Neuronal stem cell (in vitro differentiated cells): Measurements from ENCODE around the gene UTP25.

Experiments
- DNase-seq: peaks from one replicate; pipeline ENCODE4 v3.0.0-alpha.2; 2013; ENCODE audit warnings: low spot score
- H2AFZ ChIP-seq: one replicate; pipeline ENCODE4 v1.6.1; 2013; ENCODE audit warnings: mild to moderate bottlenecking, low read length, inconsistent platforms
- H2AK5ac ChIP-seq: 2 replicates; pipeline ENCODE4 v1.6.1; 2013; ENCODE audit warnings: low read depth, mild to moderate bottlenecking, inconsistent platforms, low read length, moderate library complexity, mixed read lengths
- H2BK120ac ChIP-seq: 2 replicates; pipeline ENCODE4 v1.6.1; 2013; ENCODE audit warnings: low read depth, mild to moderate bottlenecking, inconsistent platforms, low read length, moderate library complexity, mixed read lengths
- H2BK12ac ChIP-seq: one replicate; pipeline ENCODE4 v1.6.1; 2013; ENCODE audit warnings: low read length, inconsistent platforms
- H2BK15ac ChIP-seq: 2 replicates; pipeline ENCODE4 v1.6.1; 2013; ENCODE audit warnings: mild to moderate bottlenecking, low read length, inconsistent platforms, mixed read lengths
- H2BK5ac ChIP-seq: one replicate; pipeline ENCODE4 v1.6.1; 2013; ENCODE audit warnings: inconsistent platforms, mild to moderate bottlenecking, low read length, moderate library complexity
- H3K14ac ChIP-seq: one replicate; pipeline ENCODE4 v1.6.1; 2013; ENCODE audit warnings: low read length, inconsistent platforms
- H3K18ac ChIP-seq: 2 replicates; pipeline ENCODE4 v1.6.1; 2013; ENCODE audit warnings: low read length, inconsistent platforms
- H3K23ac ChIP-seq: 2 replicates; pipeline ENCODE4 v1.6.1; 2013; ENCODE audit warnings: low read depth, mild to moderate bottlenecking, mixed read lengths, low read length, inconsistent platforms; ENCODE audit not compliant: poor library complexity
- H3K27ac ChIP-seq: replicated peaks from 3 replicates; pipeline ENCODE4 v1.5.1; 2013; ENCODE audit warnings: low read length, inconsistent platforms
- H3K27me3 ChIP-seq, 3 experiments: 2 replicates each; pipeline ENCODE4 v1.6.1; 2013; ENCODE audit warnings: low read length in 3 of 3, mild to moderate bottlenecking in 2 of 3, inconsistent platforms in 1 of 3, low read depth in 1 of 3, mixed read lengths in 1 of 3, moderate library complexity in 1 of 3; ENCODE audit not compliant: control insufficient read depth in 3 of 3, insufficient read depth in 3 of 3
- H3K36me3 ChIP-seq, 2 donors: replicated peaks in 1 of 2; 2 replicates each; pipeline ENCODE4 v1.6.1; 2013; ENCODE audit warnings: low read length in 2 of 2; ENCODE audit not compliant: control insufficient read depth in 2 of 2, insufficient read depth in 2 of 2
- H3K4ac ChIP-seq: 2 replicates; pipeline ENCODE4 v1.6.1; 2013; ENCODE audit warnings: inconsistent platforms, mild to moderate bottlenecking, low read length, moderate library complexity
- H3K4me1 ChIP-seq, 2 donors: 1 replicate in 1 of 2; 2 replicates in 1 of 2; pipeline ENCODE4 v1.6.1; 2013; ENCODE audit warnings: low read length in 2 of 2, low read depth in 1 of 2; ENCODE audit not compliant: control insufficient read depth in 2 of 2, insufficient read depth in 1 of 2
- H3K4me2 ChIP-seq: one replicate; pipeline ENCODE4 v1.6.1; 2013; ENCODE audit warnings: mild to moderate bottlenecking, low read length, inconsistent platforms; ENCODE audit not compliant: insufficient read depth, poor library complexity, severe bottlenecking
- H3K4me3 ChIP-seq, 2 donors: 2 replicates each; pipeline ENCODE4 v1.5.1; 2013; ENCODE audit warnings: low read length in 2 of 2, mild to moderate bottlenecking in 2 of 2, inconsistent platforms in 1 of 2, moderate library complexity in 1 of 2
- H3K79me1 ChIP-seq: one replicate; pipeline ENCODE4 v1.6.1; 2013; ENCODE audit warnings: low read depth, mild to moderate bottlenecking, inconsistent platforms, low read length, moderate library complexity
- H3K9ac ChIP-seq: one replicate; pipeline ENCODE4 v1.6.1; 2013; ENCODE audit warnings: mild to moderate bottlenecking, low read depth, low read length, inconsistent platforms; ENCODE audit not compliant: poor library complexity
- H3K9me3 ChIP-seq, 2 donors: replicated peaks in 1 of 2; 2 replicates each; pipeline versions ENCODE3 to v1.6.1; 2013; ENCODE audit warnings: low read length in 2 of 2, mild to moderate bottlenecking in 2 of 2, inconsistent platforms in 1 of 2, low read depth in 1 of 2, mixed read lengths in 1 of 2, moderate library complexity in 1 of 2; ENCODE audit not compliant: control insufficient read depth in 2 of 2, insufficient read depth in 1 of 2
- H4K8ac ChIP-seq: one replicate; pipeline ENCODE4 v1.6.1; 2013; ENCODE audit warnings: low read depth, mild to moderate bottlenecking, inconsistent platforms, low read length, moderate library complexity
- H4K91ac ChIP-seq: one replicate; pipeline ENCODE4 v1.6.1; 2013; ENCODE audit warnings: low read length, low read depth, mild to moderate bottlenecking, inconsistent platforms; ENCODE audit not compliant: poor library complexity
- WGBS, 2 donors: extraction: QIAGEN DNeasy Blood & Tissue Kit; methylation state at CpG; one replicate each; pipeline ENCODE4 v1.1.7; 2013; ENCODE audit warnings: missing lambda C conversion rate in 2 of 2, mixed read lengths in 1 of 2; ENCODE audit not compliant: insufficient read length in 2 of 2, insufficient replicate concordance in 1 of 2; ENCODE audit errors: extremely low coverage in 2 of 2; 5-methylcytosine and 5-hydroxymethylcytosine counted together

Gene UTP25

DNA sequence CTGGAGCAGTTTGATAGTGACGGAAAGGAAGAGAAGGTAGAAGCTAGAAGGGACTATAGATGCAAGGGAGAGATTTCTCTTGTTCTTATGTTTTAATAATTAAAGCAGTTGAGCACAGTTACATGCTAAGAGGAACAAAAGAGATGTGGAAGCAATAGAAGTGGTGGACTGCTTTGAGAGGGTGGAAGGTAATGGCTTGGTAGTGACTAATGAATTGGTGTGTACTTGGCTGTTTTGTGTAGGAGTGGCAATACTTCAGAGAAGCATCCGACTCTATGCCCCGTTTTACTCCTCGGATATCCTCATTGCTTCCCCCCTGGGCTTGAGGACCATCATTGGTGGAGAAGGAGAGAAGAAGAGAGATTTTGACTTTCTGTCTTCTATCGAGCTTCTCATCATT, 12.8 kb downstream of the UTP25 start:
- H2AK5ac ChIP-seq = no peak overlapping the region
- H3K4me3 ChIP-seq = no peak overlapping the region
- no peak overlapping the region for H3K23ac ChIP-seq
- H3K18ac ChIP-seq = no peak overlapping the region
- H3K14ac ChIP-seq = no peak overlapping the region
- H2AFZ ChIP-seq = no peak overlapping the region
- no peaks in the 10 kb centered on the region for H3K27me3 ChIP-seq
- DNase-seq = no peak
- H2BK15ac ChIP-seq = no peak overlapping the region
- H3K9me3 ChIP-seq = no peaks in the 10 kb centered on the region
- H4K8ac ChIP-seq = no peak overlapping the region
- H3K79me1 ChIP-seq = no peaks in the 10 kb centered on the region
- H3K9ac ChIP-seq = no peak overlapping the region
- no peak overlapping the region for H3K27ac ChIP-seq
- no peak overlapping the region for H2BK5ac ChIP-seq
- no peaks in the 10 kb centered on the region for H3K4me1 ChIP-seq
- H2BK120ac ChIP-seq = no peak overlapping the region
- H3K4ac ChIP-seq = no peak overlapping the region
- H4K91ac ChIP-seq = no peak overlapping the region
- no peak overlapping the region for H3K4me2 ChIP-seq
- peaks cover 40 to 98% of the 10 kb centered on the region in 2 donors for H3K36me3 ChIP-seq
- H2BK12ac ChIP-seq = no peak overlapping the region
- 100% methylated on average over 1 of the region's 5 CpGs; no CpG with 5 or more reads in 1 of the 2 donors for WGBS, 2 donors

DNA sequence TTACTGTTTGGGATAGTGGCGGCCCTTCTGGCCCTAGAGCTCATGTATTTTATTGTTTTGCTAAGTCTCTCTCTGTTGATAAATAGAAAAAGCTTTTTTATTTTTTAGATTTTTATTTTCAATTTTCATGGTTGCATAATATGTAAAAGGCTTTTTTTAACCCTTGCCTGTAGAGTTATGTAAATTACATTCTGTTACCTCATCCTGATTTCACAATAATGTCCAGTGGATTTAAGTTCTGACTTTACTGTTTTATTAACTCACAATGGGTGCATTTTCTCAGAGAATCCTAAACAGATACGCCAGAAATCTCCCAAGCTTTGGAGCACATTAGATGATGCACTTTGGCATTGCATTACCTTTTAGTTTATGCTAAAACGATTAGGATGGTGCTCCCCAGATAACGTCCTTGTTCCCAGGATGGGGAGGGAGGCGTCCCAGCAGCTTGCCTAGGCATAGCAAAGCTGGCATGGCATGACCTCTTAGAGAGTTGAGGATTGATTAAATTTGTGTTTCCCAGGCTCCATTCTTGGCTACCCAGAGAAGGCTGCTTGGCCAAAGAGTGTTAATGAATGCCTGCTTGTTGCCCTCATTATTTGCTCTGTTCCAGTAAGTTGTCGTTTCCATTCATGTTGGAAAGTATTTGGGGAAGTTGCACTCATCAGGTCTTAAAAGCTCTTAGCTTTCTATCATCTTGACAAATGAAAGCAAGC, 17.1 kb downstream of the UTP25 start:
- H3K4me1 ChIP-seq = no peaks in the 10 kb centered on the region

DNA sequence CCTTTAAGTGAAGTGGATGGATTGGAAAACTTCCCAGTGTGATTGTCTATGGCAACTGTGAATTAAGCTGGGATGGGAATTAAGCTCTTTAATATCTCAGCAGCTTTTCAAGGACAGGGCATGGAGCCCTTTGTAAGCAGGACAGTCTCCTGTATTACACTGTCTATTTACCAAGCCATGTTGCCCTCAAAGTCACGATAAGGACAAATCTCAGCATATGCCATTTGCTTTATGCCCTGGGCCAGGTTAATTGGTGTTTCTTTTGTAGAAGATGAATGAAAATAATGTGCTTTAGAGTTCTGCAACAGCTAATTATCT, 17.6 kb downstream of the UTP25 start:
- Histone ChIP-seq H3K9ac (no peak overlapping the region), H3K14ac (no peak overlapping the region)
- WGBS, 2 donors = no CpG with 5 or more reads among the region's 1 CpG

More for the DNA sequence above, 17.1 kb downstream of the UTP25 start:
- no peak overlapping the region for H3K18ac ChIP-seq
- no peaks in the 10 kb centered on the region for H3K27me3 ChIP-seq
- no peak overlapping the region for H4K8ac ChIP-seq
- no peak overlapping the region for H3K9ac ChIP-seq
- H2BK120ac ChIP-seq = no peak overlapping the region
- DNase-seq = no peak
- H3K14ac ChIP-seq = no peak overlapping the region
- no peak overlapping the region for H2BK5ac ChIP-seq
- H3K23ac ChIP-seq = no peak overlapping the region
- H3K4me3 ChIP-seq = no peak overlapping the region
- H3K27ac ChIP-seq = no peak overlapping the region
- no peak overlapping the region for H3K4ac ChIP-seq
- H2BK12ac ChIP-seq = no peak overlapping the region
- no peak overlapping the region for H4K91ac ChIP-seq
- H3K9me3 ChIP-seq = no peaks in the 10 kb centered on the region
- no peak overlapping the region for H2AK5ac ChIP-seq
- no CpG with 5 or more reads among the region's 6 CpGs for WGBS, 2 donors
- H2BK15ac ChIP-seq = no peak overlapping the region
- no peak overlapping the region for H3K4me2 ChIP-seq
- no peaks in the 10 kb centered on the region for H3K79me1 ChIP-seq
- H3K36me3 ChIP-seq = peaks cover 26 to 84% of the 10 kb centered on the region in 2 donors
- H2AFZ ChIP-seq = no peak overlapping the region

DNA sequence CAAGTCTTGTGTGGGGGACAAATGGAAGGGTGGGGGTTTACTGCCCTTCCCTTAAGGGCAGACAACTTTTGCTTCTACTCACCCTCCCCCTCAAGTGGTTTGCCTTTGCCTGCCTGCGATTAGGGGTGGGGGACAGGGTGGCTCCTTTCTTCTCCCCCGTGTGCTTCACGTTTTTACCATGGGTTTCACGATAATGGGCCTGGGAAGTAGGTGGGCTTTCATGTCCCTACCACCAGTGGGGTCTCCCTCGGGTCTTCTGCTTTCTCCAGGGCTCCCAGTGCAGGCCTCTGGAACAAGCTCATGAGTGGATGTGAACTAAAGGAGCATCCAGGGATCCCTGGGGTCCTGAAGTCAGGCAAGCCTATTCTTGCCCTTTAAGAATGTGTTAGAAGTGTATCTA, 21.6 kb downstream of the UTP25 start:
- H3K4me1 ChIP-seq = no peaks in the 10 kb centered on the region
- no peak overlapping the region for H3K14ac ChIP-seq
- no peak overlapping the region for H2BK120ac ChIP-seq
- H3K4ac ChIP-seq = no peak overlapping the region
- H4K8ac ChIP-seq = no peak overlapping the region
- DNase-seq = no peak
- no peak overlapping the region for H4K91ac ChIP-seq
- peaks cover 14 to 84% of the 10 kb centered on the region in 2 donors for H3K36me3 ChIP-seq
- H3K9me3 ChIP-seq = no peaks in the 10 kb centered on the region
- H2BK12ac ChIP-seq = no peak overlapping the region
- H3K9ac ChIP-seq = no peak overlapping the region
- no CpG with 5 or more reads among the region's 5 CpGs for WGBS, 2 donors
- no peak overlapping the region for H3K4me3 ChIP-seq
- H3K27ac ChIP-seq = no peak overlapping the region
- H3K4me2 ChIP-seq = no peak overlapping the region
- no peak overlapping the region for H2BK5ac ChIP-seq
- no peaks in the 10 kb centered on the region for H3K27me3 ChIP-seq
- no peak overlapping the region for H3K18ac ChIP-seq
- H2BK15ac ChIP-seq = no peak overlapping the region
- no peak overlapping the region for H2AK5ac ChIP-seq
- no peaks in the 10 kb centered on the region for H3K79me1 ChIP-seq
- H2AFZ ChIP-seq = no peak overlapping the region
- H3K23ac ChIP-seq = no peak overlapping the region

More for the DNA sequence above, 17.6 kb downstream of the UTP25 start:
- no peak overlapping the region for H4K8ac ChIP-seq
- no peak overlapping the region for H3K18ac ChIP-seq
- H4K91ac ChIP-seq = no peak overlapping the region
- no peak overlapping the region for H3K4me2 ChIP-seq
- no peak overlapping the region for H2BK5ac ChIP-seq
- H3K79me1 ChIP-seq = no peaks in the 10 kb centered on the region
- no peak overlapping the region for H2BK12ac ChIP-seq
- no peak overlapping the region for H2AK5ac ChIP-seq
- no peak overlapping the region for H3K4ac ChIP-seq
- peaks cover 21 to 84% of the 10 kb centered on the region in 2 donors for H3K36me3 ChIP-seq
- H2AFZ ChIP-seq = no peak overlapping the region
- no peaks in the 10 kb centered on the region for H3K9me3 ChIP-seq
- no peak overlapping the region for H3K23ac ChIP-seq
- no peaks in the 10 kb centered on the region for H3K4me1 ChIP-seq
- no peak overlapping the region for H2BK120ac ChIP-seq
- no peak overlapping the region for H3K4me3 ChIP-seq
- no peak overlapping the region for H2BK15ac ChIP-seq
- H3K27me3 ChIP-seq = no peaks in the 10 kb centered on the region
- DNase-seq = no peak
- H3K27ac ChIP-seq = no peak overlapping the region
